GM21529 (cell line): ENCODE results near the gene FOXRED1.
A peak's percentile ranks its signal among the peaks of the same experiment; 100 is the strongest.
"Not testable (repeated sequence)": the region's sequence is repeated elsewhere in the genome, so short reads cannot be mapped to it uniquely, and the experiment has no call there.

ENCODE experiments used
- ATAC-seq: cut with Tn5 transposase; IDR thresholded peaks from one replicate; pipeline ENCODE4 v1.9.1; 2021; ENCODE audit not compliant: unreplicated experiment

The FOXRED1 gene

GRCh38 chr11:126277322-126277721, 8.4 kb downstream of the FOXRED1 start:
- ATAC-seq = no peak

DNA sequence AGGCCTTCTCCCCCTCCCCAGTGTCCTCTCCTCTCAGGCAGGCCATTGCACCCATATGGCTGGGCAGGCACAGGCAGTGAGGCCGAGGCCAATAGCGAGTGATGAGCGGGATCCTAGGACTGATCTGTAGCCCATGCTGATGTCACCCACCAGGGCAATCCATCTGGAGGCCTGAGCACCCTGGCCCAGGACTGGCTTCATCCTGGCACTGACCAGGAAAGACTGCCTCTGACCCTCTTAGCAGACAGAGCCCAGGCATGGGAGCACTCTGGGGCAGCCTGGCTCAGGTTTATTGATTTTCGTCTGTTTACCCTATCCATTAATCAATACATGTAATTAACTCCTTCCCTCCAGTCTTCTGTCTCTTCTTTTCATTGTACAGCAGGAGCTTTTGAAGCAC, 8.8 kb downstream of the FOXRED1 start:
- ATAC-seq = no peak

DNA sequence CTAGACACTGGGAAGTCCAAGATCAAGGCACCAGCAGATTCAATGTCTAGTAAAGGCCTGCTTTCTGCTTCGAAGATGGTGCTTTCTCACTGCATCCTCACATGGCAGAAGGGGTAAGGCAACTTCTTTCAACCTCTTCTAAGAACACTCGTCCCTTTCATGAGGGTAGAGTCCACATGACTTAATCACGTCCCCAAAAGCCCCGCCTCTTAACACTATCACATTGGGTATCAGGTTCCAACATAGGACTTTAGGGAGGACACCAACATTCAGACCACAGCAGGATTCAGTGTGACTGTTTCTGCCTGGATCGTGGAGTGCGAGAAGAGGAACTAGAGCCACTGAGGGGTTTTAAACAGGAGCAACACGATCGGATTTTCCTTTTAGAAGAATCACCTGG, 10.2 kb downstream of the FOXRED1 start:
- no peak for ATAC-seq

GRCh38 chr11:126280595-126280994, 11.6 kb downstream of the FOXRED1 start:
- ATAC-seq = no peak

GRCh38 chr11:126281245-126281644, 12.3 kb downstream of the FOXRED1 start:
- no peak for ATAC-seq

GRCh38 chr11:126281666-126282175, 12.8 kb downstream of the FOXRED1 start:
- ATAC-seq = no peak

DNA sequence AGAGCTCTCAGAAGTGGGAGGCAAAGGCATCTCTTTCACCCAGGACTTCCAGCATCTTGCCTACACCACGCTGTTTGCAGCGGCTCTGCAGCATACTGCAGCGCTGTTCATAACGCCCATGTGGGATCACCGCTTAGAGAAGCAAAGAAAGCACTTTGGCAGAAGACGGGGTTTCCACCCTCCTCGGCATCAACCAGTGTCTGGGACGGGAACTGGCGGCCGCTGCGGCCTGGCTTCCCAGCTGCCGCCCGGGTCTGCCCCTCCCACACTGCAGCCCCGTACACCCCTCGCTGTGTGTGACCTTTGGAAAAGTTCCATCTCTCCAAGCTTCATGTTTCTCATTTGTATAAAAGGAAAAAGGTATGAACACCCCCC, 13.4 kb downstream of the FOXRED1 start:
- peak; percentile 14 for ATAC-seq

DNA sequence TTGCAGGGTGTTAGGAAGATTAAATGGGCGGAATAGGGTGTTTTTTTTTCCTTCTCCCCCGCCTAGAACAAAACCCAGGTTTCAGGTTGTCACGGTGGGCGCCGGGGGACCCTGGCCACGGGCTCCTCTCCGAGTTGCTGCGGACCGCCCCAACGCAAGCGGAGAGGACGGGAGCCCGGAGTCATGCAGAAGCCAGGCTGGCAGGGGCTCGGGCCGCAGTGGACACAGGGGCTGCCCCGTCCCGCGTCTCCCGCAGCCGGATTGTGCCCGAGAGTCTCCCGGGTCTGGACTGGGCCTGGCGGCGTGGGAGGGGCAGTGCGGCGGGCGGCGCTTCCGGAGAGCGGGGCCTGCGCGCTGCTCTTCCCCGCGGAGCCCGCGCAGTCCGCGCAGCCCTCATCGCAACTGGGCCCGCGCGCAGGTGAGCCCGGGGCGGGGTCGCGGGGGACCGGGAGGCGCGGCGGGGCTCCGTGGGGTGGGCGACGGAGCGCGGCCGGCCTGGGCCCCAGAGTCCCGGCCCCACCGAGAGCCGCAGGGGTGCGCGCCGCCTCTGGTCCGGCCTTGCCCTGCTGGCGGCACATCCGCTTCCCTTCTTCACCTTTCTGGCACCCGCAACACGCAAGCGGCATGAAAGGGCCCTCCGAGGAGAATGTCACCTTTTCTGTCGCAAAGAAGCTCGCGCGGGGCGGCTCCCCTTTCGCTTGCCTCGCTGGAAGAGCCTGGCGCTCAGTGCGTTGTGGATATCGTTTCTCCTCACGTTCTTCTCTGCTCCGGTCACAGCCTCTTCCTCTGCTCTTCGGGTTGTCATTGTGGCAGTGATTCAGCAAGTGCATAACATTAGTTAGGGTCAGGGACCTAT, 14.0 kb downstream of the FOXRED1 start, which contains the start of gene TIRAP:
TIRAP (plus strand) TSS at position 358 of the 856 bp plus-strand sequence. CDS start 7,802 bp downstream, outside the sequence.
- ATAC-seq = peak; percentile 56

DNA sequence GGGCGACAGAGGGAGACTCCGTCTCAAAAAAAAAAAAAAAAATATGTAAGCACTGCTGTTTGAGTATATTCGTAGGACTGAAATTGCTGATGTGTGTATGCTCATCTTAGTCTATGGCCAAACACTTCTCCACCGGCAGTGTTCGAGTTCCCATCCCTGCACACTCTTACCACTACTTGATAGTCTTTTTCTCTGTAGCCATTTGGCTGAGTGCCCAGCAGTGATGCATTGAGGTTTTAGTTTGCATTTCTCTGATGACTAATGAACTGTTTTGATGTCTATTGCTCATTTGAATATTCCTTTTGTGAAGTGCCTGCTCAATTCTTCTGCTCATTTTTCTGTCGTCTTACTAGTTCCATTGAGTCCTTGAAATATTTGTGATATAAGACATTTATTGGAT, 15.9 kb downstream of the FOXRED1 start:
- peak; percentile 62 for ATAC-seq

DNA sequence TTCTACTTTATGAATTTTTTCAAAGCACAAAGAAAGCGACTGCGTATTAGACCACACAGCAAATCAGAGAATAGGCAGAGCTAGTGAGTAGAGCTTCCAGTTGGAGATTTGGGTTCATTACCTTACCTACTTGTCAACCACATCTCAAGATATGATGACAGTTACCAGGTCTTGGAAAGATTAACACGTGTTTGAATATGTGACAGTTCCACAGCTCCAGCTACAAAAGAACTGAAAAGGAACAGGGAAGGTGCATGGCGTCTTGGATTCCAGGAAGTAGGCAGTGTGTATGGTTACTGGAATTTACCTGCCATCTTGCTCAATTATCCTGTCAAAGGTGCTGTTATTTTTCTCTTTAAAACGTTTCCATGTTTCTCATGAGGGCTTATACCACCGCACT, 19.3 kb downstream of the FOXRED1 start:
- ATAC-seq = no peak

DNA sequence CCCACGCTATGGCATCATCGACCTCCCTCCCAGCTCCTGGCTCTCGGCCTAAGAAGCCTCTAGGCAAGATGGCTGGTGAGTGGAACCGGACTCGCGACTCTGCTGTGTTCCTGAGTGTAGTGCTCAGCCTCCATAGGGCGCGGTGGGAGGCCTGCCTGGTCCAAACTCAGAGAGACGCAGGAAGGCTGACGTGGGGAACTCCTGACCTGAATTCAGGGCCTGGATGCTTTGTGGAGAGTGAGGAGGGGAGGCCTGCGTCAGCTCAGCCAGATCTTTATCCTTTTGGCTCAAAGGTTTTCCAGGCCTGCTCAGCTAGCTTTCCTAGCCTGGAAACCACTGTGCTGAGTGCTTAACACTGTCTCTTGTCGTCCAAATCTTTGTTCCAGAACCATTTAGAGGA, 21.9 kb downstream of the FOXRED1 start:
- ATAC-seq = no peak

DNA sequence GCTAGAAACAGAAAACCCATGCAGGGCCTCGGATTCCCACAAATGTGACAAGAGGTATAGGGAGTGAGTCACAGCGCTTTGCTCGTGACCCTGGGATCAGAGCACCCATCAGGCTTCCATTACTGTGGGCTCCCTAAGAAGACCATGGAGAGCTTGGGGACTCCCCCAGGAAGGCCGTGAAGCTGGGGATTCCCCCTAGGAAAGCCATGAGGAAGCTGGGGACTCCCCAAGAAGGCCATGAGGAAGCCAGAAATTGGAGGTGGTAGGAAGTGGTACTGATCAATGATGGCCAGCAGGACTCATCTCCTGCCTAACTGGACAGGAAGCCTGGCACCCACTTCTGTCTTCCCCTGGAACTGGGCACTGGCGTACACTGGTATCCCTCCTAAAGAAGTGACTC, 24.8 kb downstream of the FOXRED1 start:
- ATAC-seq = peak; percentile 65

DNA sequence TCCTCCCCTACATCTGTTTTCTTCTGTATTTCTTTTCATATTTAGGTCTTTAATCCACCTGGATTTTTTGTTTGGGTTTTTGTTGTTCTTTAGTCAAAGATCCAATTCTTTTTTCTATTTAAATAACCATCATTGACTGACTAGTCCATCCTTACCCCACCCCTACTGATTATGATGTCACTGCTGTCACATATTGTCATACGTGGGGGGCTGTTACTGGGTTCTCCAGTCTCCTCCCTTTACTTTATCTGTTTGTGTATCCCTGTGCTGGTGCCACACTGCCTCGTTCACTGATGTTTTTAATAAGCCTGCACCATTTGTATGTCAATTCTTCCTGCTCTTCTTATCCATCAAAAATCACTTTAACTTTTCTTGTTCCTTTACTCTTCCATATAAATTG, 28.1 kb downstream of the FOXRED1 start:
- no peak for ATAC-seq

- ATAC-seq = peak; percentile 85
Observed at GRCh38 chr11:126303623-126304456, 34.9 kb downstream of the FOXRED1 start, which contains the start of gene DCPS. Gene DCPS, plus strand, starts transcription at chr11:126304060. Its CDS starts 21 bp downstream, at chr11:126304081.

- ATAC-seq = peak; percentile 33
Observed at GRCh38 chr11:126304457-126305075, 35.6 kb downstream of the FOXRED1 start.

DNA sequence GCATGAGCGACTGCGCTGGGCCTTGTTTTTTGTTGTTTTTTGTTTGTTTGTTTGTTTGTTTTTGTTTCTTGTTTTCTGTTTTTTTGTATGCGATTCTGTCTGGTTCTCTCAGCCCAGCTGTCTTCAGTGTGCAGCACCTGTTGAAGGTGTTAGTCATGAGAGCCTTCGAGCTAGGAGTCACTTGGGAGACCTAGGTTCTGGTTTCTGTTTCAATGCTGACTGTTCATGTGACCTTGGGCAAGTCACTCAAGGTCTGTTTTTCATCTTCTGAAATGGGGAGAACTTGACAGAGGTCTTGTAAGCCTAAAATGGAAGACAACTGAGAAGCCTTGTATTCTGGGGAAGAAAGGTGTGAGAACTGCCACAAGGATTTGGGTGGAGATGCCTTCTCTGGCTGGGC, 36.7 kb downstream of the FOXRED1 start:
- peak; percentile 55 for ATAC-seq

- no peak for ATAC-seq
Observed at GRCh38 chr11:126307706-126308105, 38.8 kb downstream of the FOXRED1 start.

DNA sequence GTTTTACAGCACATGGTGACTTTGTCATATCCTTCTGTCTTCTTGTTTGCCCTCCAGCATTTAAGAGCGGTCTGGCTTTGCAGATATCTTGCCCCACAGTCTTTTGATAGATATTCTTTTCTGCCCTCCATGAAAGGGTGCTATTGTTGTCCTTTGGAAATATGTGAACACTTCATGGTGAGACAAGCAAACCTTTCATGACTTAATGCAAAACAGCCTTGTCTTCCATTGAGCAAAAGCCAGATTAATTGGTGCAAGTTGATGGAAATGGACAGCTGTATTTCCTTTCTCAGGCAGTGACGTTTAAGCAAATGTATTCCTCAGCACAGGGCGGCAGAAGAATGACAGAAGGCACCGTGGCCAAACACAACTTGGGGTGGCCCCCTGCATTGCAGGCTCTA, 39.3 kb downstream of the FOXRED1 start:
- no peak for ATAC-seq

- not testable (repeated sequence) for ATAC-seq
Observed at GRCh38 chr11:126308771-126309170, 39.8 kb downstream of the FOXRED1 start.

GRCh38 chr11:126310200-126310991, 41.4 kb downstream of the FOXRED1 start:
- ATAC-seq = peak; percentile 42

GRCh38 chr11:126310992-126311310, 42.0 kb downstream of the FOXRED1 start:
- ATAC-seq = no peak
